ENCODE results near the gene ICAM2.

DNA sequence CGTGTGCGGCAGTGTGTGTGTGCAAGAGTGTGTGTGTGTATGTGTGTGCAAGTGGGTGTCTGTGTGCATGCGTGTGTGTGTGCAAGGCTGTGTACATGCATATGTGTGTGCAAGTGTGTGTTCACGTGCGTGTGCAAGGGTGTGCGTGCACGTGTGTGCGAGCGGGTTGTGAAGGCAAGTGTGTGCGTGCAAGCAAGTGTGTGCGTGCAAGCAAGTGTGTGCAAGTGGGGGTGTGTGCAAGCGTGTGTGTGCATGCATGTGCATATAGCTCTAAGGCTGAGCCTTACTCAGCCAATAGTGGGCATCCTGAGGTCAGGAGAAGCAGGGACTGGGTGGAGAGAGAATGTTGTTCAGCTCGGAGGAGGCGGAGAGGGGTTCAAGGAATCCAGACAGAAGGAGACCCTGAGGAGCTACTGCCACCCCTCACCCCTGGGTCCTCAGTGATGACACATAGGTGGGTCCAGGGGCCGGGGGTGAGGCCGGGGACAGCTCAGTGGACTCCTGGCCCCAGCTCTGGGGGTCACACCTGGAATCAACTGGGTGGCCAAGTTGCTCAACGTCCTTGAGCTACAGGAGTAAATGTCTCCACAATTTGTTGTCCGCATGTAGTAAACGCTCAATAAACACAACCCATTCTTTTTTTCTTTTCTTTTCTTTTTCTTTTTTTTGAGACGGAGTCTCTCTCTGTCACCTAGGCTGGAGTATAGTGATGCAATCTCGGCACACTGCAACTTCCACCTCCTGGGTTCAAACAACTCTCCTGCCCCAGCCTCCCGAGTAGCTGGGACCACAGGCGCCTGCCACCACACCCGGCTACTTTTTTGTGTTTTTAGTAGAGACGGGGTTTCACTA, 20.5 kb downstream of the ICAM2 start:
- TF ChIP-seq, protein P1, sequence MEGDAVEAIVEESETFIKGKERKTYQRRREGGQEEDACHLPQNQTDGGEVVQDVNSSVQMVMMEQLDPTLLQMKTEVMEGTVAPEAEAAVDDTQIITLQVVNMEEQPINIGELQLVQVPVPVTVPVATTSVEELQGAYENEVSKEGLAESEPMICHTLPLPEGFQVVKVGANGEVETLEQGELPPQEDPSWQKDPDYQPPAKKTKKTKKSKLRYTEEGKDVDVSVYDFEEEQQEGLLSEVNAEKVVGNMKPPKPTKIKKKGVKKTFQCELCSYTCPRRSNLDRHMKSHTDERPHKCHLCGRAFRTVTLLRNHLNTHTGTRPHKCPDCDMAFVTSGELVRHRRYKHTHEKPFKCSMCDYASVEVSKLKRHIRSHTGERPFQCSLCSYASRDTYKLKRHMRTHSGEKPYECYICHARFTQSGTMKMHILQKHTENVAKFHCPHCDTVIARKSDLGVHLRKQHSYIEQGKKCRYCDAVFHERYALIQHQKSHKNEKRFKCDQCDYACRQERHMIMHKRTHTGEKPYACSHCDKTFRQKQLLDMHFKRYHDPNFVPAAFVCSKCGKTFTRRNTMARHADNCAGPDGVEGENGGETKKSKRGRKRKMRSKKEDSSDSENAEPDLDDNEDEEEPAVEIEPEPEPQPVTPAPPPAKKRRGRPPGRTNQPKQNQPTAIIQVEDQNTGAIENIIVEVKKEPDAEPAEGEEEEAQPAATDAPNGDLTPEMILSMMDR (IDR thresholded peaks at IDR 0.05): no peak
- no peak for TF ChIP-seq EZH2 (IDR thresholded peaks at IDR 0.05; ENCODE audit: borderline replicate concordance, insufficient read depth, low read depth, low read length, poor library complexity, severe bottlenecking)
